T-helper 1 cell treated with Interleukin-12 subunit alpha and Interleukin-12 subunit beta and Interleukin-4 antibody, amounts not matched to agents 30 ng/mL and 1 ng/mL, for 36 hours (primary cell): ENCODE results near the gene CDR2. TPM values are rescaled to one million over a fixed set of nuclear protein-coding genes. Genes with fewer than 3 reads are reported as not detected.
"Not testable (repeated sequence)": the region's sequence is repeated elsewhere in the genome, so short reads cannot be mapped to it uniquely, and the experiment has no call there.

Experiments
- intact Hi-C: fragments of 100-400 bp; cut with micrococcal nuclease; formaldehyde crosslinking; loops from one replicate; pipeline ENCODE4 v1.15.1; 2024
- total RNA-seq: library from RNA; stranded (reverse); gene quantifications from 2 replicates; pipeline ENCODE4 v1.2.3, GENCODE V29; 2022

The CDR2 gene
- total RNA-seq, 1 donor from 2014 or later = 59.0 TPM

DNA sequence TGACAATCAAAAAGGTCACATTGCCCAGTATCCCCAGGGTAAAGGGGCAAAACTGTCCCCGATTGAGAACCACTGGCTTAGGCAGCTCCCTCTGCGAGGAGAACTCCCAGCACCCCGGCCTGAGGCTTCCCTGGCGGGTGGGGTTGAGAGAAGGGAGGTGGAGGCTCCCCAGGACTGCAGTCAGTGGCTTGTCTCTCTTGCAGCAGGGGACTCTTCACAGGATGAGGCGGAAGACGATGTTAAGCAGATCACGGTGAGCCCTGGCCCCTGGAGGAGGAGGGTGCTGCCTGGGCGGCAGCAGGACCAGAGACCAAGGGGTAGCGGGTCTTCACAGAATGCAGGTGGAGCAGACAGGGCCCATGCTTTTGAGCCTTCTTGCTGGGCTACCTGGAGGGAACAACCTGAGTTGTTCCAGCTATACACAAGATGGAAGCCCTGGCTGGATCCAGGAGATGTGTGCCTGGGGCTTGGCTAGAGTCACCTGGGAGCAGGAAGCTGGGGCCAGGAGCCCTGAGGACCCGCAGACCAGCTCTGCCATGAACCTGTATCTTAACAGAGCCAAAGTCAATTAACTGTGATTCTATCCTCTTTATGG is 60.4 kb downstream of the CDR2 start:
- intact Hi-C loops = no loop called here

DNA sequence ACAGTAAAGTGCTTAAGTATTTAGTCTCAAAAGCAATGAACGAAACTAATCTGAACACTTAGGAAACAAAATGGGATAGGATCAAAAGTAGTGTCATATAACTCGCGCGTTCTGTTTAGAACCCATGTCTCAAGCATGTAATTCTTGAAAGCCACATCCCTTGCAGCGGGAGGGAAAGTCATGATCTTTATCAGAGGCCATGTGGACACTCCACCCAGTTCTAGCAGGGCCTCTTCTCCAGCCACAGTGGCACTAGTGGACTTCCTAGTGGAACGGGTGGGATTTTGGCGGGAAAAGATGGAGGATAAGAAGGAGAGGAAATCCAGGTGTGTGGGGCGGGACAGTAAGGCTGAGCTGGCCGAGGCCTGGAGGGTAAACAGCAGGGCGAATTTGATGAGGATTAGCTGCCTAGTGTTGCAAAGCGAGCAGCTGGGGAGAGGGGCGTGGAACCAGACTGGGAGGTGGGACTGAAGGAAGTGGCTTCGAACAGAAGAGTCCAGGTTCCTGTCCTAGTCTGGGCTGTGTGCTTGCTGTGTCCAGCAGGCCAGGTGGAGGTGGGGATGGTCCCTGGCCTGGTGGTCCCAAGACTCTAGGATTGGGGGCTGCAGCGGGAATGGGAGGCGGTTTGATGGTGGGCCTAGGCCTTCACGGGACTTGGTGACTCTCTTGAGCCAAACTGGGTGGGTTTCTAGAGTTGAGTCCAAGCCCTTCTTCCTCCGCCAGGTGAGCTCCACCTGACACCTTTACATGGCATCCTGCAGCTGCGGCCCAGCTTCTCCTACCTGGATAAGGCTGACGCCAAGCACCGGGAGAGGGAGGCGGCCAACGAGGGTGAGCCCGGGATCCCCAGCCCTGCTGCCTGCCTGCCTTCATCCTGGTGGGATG is 61.3 kb downstream of the CDR2 start:
- intact Hi-C loops = no loop called here

DNA sequence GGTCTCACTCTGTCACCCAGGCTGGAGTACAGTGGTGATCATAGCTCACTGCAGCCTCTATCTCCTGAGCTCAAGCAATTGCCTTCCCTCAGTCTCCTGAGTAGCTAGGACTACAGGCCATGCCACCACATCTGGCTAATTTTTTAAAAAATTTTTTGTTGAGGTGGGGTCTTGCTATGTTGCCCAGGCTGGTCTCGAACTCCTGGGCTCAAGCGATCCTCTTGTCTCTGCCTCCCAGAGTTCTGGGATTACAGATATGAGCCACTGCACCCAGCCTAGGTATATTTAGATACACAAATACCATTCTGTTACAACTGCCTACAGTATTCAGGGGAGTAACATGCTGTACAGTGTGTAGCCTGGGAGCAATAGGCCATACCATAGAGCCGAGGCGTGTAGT is 62.9 kb downstream of the CDR2 start:
- intact Hi-C loops = no loop called here

DNA sequence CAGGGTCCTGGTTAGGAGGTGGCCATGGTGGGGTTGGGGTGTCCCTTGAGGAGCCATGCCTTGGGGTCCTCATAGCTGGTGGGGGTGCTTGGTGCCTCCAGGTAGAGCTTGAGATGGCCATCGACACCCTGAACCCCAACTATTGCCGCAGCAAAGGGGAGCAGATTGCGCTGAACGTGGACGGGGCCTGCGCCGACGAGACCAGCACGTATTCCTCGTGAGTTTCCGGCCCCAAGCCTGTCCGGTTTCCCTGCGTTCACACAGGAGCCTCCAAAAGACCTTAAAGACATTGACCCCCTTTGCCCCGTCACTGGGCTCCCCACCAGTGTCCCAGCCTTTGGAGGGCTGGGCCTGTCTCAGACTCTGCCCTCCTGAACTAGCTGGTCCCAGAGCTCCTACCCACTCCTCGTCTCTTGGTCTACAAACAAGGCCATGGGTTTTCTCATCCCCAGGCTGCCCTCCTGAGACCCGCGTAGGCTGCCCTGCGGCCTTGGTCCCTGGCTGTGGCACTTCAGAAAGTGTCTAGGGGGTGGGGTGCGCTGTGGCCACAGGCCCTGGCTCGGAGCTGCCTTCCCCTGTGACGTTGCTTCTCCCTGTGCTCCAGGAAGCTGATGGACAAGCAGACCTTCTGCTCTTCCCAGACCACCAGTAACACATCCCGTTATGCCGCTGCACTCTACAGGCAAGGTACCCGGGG is 65.4 kb downstream of the CDR2 start:
- intact Hi-C loops = no loop called here

DNA sequence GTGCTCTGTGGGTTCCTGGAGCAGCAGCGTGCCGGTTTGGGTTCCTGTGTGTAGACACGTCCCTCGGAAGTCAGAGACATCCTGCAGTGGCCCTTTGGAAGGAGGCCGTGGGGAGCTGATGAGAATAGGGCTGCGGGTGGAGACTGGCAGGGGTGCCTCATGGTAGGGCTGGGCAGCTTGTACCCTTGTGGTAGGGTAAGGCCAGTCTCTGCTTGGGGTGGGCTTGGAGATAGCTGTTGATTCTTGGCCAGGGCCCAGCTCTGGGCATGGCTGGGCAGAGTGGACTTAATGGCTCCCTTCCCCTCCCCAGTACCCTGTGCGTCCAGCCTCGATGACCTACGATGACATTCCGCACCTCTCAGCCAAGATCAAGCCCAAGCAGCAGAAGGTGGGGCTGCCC is 66.6 kb downstream of the CDR2 start:
- intact Hi-C loops = no loop called here

DNA sequence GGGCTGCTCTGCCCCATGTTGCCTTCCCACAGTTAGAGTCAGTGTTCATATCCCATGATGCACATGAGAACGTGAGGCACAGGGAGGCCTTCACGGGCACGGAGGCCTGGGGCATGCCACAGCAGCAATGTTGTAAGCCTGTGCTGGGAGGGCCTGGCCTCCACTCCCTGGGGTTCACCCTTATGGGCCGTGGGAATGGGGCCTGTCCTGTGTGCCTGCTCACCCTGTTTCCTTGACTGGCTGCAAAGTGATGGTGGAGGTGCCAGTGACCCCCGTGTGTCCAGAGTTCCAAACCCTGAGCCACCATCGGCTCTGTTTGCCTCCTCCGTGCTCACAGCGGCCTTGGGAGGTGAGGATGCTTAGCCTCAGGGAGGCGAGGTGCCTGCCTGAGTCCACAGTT is 67.6 kb downstream of the CDR2 start:
- intact Hi-C loops = no loop called here

DNA sequence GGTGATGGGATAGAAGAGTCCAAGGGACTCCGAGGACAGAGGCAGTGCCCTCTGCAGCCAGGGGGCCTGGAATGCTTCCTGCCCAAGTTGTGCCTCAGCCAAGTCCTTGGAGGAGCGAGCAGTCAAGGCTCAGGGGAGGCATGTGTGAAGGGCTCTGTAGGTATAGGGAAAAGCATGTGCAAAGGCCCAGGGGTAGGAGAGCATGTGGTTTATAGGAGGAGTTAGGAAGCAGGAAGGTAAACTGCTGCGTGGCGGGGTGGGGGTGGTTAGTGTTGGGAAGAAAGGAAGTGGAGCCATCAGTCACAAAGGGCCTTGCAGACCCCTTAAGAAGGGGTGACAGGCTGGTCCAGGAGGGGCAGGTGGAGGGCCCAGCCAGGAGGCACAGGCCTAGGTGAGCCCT is 70.0 kb downstream of the CDR2 start:
- intact Hi-C loops = no loop called here

DNA sequence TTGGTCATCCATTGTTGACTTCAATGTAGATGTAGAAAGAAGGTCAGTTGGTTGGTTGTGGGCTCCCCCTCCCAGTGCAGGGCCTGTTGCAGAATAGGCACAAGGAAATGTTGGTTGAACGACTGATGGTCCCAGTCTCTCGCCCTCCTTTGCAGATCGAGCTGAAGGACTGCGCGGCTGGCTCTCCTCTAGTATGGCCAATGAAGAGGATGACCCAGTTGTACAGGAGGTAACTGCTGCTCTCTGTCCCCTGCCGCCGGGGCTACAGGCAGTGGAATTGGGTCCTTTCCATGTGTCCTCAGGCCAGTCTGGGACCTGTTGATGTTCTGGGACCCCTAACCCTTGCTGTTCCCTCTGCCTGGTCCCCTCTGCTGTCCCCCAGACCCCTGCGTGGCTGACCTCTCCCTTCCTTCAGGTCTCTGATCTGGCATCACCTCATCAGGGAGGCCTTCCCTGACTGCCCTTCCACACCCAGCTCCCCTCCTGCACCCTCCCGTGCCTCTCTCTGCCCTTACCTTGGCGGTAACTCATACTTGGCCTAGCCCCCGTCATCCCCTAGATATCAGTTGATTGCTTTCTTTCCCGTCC is 71.5 kb downstream of the CDR2 start:
- intact Hi-C loops = no loop called here

DNA sequence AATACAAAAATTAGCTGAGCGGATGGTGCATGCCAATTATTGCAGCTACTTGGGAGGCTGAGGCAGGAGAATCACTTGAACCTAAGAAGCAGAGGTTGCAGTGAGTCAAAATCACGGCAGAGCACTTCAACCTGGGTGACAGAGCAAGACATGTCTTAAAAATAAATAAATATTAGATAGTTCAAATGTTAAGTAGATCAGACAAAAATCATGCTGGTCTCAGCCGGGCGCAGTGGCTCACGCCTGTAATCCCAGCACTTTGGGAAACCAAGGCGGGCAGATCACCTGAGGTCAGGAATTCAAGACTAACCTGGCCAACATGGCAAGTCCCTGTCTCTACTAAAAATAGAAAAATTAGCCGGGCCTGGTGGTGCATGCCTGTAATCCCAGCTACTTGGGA is 73.0 kb downstream of the CDR2 start:
- intact Hi-C loops = not testable (repeated sequence)

DNA sequence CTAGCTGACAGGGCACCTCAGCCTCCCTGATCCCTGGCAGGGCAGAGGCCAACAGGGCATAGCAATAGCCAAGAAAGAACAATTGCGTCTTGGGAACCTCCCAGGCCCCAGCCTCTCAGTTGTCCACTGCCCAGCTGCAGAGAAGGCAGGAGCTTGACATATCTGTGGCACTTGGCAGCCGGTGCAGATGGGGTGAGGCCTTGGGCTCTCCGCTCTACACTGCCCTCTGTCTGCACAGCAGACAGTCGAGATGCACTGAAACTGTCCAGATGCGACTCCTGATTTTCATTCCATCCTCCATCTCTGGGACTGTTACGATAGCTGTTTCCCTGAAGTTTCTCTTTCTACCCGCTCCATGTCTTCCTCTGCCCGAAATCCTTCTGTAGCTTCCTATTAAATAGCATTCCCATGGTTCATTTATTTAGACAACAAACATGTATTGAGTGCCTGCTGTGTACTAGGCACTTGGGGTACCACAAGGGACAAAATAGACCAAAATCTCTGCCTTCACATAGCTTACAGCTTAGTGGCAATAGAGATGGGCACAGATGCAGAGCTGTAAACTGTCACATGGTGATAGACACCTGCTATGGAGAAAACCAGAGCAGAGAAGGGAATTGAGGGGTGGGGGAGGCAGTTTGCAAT is 73.9 kb downstream of the CDR2 start:
- intact Hi-C loops = no loop called here

DNA sequence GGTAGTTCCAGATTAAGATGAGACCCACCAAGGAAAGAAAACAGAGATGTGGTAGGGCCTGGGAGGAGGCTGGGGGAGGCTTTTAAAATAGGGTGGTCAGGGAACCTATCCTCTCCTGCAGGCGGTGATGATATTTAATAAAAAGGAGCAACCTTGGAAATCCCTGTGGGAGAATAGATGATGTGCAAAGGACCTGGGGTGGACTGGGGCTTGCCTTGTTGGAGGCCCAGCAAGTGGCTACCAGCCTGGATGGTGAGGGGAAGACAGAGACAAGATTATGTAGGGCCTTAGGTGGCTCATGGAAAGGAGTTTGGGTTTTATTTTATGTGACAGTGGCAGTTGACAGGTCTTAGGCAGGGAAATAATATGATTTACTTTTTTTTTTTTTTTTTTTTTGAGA is 75.4 kb downstream of the CDR2 start:
- intact Hi-C loops = loop anchor here (2.0 to 5.0 kb wide), 3 partner anchors 22 to 1492 kb away; partner anchors contain the start of genes ERI2, METTL9 and REXO5

DNA sequence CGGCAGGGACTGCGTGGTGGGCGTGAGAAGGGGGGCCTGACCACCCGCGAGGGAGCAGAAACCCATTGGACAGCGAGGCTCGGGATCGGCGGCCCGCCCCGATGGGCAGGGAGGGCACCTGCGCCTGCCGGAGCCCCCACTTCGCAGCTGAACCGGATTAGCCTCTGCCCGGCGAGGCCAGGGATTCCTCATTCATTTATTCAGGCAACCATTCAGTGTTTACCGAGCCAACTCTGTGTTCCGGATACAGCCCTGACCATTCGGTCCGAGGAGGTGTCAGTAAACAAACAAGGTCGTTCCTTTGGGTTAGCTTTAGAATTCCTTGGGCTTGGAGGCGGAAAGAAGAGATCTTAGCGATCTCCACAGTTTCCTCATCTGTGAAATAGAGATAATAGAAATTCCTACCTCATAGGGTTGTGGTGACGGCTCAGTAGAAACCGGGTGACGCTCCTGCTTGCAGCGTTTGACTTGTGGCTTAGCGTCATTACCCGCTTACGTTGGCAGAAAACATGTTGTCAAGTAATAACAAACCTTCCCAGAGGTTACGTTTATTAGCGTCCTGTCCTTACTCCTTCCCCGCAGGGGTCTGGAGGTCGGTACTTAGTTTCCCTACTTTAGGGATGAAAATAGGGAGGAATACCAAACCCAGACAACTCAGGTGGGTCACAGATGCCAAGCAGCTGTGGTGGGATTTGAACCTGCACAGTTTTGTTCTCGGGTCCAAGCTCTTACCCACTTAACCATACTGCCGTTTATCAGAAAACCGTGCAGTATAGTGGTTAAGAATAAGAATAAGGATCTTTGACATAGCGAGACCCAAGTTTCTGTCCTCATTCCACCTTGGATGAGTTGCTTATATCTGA is 76.3 kb downstream of the CDR2 start:
- intact Hi-C loops = loop anchor here (1.0 to 5.0 kb wide), 12 partner anchors 23 to 1491 kb away; partner anchors contain the start of genes CDR2, EEF2K, ERI2 and METTL9

DNA sequence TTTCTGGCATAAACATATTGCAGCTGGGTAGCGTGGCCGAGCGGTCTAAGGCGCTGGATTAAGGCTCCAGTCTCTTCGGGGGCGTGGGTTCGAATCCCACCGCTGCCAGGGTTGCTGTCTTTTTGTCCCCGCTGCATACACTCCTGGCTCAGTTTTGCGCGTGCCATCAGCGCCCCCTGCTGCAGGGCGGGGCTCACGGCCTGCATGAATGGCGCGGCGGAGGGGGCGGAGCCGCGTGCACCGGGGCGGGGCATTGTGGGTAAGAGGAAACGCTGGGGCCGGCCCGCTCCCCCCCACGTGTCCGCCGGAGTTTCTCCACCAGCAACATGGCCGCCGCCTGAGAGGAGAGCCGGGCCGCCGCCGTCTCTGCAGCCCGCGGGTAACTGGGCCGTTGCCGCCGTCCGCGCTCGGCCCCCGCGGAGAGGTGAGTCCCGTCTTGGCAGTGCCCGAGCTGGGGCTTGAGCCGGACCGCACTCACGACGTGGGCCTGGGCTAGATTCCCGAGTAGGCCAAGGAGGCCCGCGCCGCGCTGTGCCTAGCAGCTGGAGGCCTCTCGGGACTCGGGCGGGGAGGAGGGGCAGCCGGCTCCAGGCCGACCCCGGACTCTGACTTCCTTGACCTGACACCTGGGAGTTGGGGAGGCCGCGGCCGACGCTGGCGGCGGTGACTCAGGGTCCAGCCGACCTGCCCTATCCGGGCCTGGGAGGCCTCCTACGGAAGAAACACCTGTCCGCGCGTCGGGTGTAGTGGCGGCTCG is 77.1 kb downstream of the CDR2 start, which contains the start of gene POLR3E:
POLR3E (plus strand) TSS at position 296 of the 757 bp plus-strand sequence. CDS start 5,560 bp downstream, outside the sequence.
- intact Hi-C loops = loop anchor here (1.0 to 5.0 kb wide), 8 partner anchors 56 to 1490 kb away; partner anchors contain the start of genes EEF2K, ERI2, PDZD9 and REXO5

DNA sequence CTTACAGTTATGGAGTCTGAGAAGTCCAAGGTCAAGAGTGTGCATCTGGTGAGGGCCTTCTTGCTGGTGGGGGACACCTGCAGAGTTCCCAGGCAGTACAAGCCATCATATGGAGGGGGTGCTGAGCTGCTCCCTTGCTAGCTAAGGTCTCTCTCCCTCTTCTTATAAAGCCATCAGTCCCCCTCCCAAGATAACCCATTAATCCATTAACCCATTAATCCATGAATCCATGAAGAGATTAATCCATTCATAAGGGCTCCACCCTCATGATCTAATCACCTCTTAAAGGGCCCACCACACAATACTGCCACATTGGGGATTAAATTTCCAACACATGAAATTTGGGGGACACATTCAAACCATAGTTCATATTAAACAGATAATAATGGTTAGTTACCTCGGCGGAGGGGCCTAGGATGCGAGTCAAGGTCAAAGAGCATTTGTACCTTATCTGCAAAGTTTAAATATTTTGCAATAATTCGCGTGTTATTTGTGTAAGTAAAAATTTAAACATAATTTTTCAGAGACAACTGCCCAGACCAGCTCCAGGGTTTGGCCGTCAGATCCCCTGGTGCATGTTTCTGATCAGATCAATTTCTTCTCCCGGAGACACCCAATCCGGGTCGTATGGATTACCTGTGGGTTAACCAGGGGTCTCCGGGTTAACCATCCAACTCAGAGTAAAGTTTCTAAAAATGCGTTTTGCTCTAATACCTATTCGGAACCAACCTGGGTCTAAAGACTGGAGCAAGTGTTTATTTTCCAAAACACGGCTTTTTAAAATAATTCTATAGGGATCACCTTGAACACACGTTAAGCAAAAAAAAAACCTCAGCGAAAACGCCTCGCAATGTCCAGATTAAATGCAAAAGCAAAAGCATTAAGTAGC is 78.0 kb downstream of the CDR2 start:
- intact Hi-C loops = loop anchor here (1.0 to 5.0 kb wide), 8 partner anchors 55 to 1489 kb away; partner anchors contain the start of genes EEF2K, ERI2, PDZD9 and REXO5
